Stomach (tissue), 4 donors: ENCODE results near the gene GCK.

Experiments
- POLR2A ChIP-seq, 4 donors: fragments of 450-650 bp; IDR thresholded peaks; one replicate each; pipeline ENCODE4 v1.6.1; 2016; ENCODE audit warnings: antibody characterized with exemption in 4 of 4, control low read depth in 2 of 4, mild to moderate bottlenecking in 1 of 4, moderate library complexity in 1 of 4
- TF ChIP-seq, protein P1 (sequence below), 7 experiments: fragments of 450-650 bp in 4 of 7; fragments of 200-600 bp in 3 of 7; sonication (generic) in 3 of 7; IDR thresholded peaks; one replicate each; pipeline ENCODE4 v1.5.1; 2016 to 2019; ENCODE audit warnings: antibody characterized with exemption in 7 of 7, control low read depth in 2 of 7, mild to moderate bottlenecking in 1 of 7

DNA sequence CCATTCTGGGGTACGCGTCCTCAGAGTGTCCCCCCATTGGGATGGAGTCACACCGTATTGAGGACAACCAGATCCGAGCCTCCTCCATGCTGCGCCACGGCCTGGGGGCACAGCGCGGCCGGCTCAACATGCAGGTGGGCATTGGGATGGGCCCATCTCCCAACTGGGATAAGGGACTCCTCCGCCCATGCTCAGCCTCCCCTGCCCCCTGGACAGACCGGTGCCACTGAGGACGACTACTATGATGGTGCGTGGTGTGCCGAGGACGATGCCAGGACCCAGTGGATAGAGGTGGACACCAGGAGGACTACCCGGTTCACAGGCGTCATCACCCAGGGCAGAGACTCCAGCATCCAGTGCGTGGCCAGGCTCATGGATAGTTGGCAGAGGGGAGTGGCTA, 79.2 kb downstream of the GCK start:
- no peak for TF ChIP-seq POLR2A (IDR thresholded peaks at IDR 0.05)
- TF ChIP-seq, protein P1, sequence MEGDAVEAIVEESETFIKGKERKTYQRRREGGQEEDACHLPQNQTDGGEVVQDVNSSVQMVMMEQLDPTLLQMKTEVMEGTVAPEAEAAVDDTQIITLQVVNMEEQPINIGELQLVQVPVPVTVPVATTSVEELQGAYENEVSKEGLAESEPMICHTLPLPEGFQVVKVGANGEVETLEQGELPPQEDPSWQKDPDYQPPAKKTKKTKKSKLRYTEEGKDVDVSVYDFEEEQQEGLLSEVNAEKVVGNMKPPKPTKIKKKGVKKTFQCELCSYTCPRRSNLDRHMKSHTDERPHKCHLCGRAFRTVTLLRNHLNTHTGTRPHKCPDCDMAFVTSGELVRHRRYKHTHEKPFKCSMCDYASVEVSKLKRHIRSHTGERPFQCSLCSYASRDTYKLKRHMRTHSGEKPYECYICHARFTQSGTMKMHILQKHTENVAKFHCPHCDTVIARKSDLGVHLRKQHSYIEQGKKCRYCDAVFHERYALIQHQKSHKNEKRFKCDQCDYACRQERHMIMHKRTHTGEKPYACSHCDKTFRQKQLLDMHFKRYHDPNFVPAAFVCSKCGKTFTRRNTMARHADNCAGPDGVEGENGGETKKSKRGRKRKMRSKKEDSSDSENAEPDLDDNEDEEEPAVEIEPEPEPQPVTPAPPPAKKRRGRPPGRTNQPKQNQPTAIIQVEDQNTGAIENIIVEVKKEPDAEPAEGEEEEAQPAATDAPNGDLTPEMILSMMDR (IDR thresholded peaks at IDR 0.05) = no peak
